Measurements from ENCODE around the gene KDM2B. TPM values are rescaled to one million over a fixed set of nuclear protein-coding genes. Genes with fewer than 3 reads are reported as not detected.

Gene KDM2B
- total RNA-seq, 1 donor from 2014 or later = 36.8 TPM

DNA sequence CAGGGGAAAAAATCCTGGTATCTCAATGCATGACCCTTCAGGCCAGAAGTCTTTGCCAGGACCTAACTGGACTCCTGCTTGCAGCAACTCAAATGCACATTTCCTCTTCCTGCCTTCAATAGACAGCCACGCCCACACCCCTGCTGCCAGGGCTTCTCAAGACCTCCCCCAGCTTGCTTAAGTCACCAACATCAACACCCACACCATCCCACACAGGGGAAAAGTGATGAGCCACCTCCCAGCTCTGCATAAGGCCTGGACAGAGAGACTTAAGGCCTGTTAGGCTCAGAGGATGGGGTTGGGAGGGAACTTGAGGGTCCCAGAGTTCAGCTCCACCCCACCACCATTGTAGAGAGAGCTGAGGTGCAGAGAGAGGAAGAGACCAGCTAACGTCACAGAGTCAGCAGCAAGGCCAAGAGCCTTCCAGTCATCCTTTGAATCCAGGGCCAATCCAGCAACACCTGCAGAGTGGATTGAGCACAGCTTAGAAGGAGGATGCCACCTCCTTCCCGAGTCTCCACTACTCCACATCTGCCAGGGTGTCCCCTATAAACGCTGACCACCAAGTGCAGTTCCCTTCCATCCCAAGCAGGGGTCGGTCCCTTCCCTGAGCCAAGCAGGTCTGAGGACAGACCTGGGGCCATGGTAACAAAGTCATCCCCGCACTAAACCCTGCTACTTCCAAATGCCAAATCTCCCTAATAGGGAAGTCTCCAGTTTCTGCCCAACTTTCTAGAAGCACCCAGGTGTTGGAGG lies 50.0 kb downstream of the KDM2B start:
- Histone ChIP-seq H3K27ac (peak overlapping the region; percentile 53), H3K4me3 (no peak overlapping the region), H3K36me3 (peaks cover 16% of the 10 kb centered on the region), H3K9me3 (no peaks in the 10 kb centered on the region), H3K27me3 (ENCODE audit: low read depth) (no peaks in the 10 kb centered on the region), H3K4me1 (peaks cover 57% of the 10 kb centered on the region)
- intact Hi-C loops (cut with DNase I) = no loop called here
- ATAC-seq (peak; percentile 71 to 72), DNase-seq (peak; percentile 92)
- TF ChIP-seq, protein P1, sequence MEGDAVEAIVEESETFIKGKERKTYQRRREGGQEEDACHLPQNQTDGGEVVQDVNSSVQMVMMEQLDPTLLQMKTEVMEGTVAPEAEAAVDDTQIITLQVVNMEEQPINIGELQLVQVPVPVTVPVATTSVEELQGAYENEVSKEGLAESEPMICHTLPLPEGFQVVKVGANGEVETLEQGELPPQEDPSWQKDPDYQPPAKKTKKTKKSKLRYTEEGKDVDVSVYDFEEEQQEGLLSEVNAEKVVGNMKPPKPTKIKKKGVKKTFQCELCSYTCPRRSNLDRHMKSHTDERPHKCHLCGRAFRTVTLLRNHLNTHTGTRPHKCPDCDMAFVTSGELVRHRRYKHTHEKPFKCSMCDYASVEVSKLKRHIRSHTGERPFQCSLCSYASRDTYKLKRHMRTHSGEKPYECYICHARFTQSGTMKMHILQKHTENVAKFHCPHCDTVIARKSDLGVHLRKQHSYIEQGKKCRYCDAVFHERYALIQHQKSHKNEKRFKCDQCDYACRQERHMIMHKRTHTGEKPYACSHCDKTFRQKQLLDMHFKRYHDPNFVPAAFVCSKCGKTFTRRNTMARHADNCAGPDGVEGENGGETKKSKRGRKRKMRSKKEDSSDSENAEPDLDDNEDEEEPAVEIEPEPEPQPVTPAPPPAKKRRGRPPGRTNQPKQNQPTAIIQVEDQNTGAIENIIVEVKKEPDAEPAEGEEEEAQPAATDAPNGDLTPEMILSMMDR (IDR thresholded peaks at IDR 0.05) = no peak

DNA sequence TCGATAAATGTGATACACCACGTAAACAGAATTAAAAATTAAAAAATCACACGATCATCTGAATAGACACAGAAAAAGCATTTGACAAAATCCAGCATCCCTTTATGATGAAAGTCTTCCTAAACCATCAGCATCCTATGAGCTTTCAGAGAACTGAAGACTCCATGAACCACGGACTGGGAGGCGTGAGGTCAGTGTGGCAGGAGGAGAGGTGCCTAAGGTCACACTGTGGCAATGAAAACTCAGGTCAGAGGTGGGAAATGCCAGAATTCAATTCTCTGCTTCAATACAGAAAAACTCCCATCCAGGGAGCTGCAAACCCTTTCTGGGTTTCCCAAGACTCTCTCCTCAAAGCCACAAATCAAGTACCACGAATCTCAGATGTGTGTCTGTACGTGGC lies 51.6 kb downstream of the KDM2B start:
- Histone ChIP-seq H3K27ac (peak overlapping the region; percentile 1), H3K4me3 (no peak overlapping the region), H3K4me1 (peaks cover 41% of the 10 kb centered on the region), H3K36me3 (peaks cover 27% of the 10 kb centered on the region), H3K9me3 (no peaks in the 10 kb centered on the region), H3K27me3 (ENCODE audit: low read depth) (no peaks in the 10 kb centered on the region)
- DNase-seq (no peak), ATAC-seq (no peak)
- TF ChIP-seq, protein P1 (IDR thresholded peaks at IDR 0.05) = no peak
- intact Hi-C loops (cut with DNase I) = no loop called here

DNA sequence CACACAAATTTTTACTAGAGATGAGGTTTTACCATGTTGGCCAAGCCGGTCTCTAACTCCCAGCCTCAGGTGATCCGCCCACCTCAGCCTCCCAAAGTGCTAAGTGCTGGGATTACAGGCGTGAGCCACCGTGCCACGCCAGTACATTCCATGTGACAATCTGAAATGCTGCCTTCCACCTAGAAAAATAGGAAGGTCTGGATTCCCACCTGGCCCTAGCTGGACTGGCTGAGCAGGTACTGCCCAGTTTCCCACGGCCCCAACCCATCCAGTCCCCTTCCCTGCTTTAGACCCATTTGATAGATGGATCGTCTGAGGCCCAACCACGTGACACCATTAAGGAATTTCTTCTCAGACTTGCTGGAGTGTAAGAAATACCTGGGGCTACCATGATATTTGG lies 55.4 kb downstream of the KDM2B start:
- Histone ChIP-seq H3K27me3 (ENCODE audit: low read depth) (no peaks in the 10 kb centered on the region), H3K4me1 (peaks cover 17% of the 10 kb centered on the region), H3K4me3 (no peak overlapping the region), H3K9me3 (no peaks in the 10 kb centered on the region), H3K36me3 (peaks cover 30% of the 10 kb centered on the region), H3K27ac (no peak overlapping the region)
- intact Hi-C loops (cut with DNase I) = no loop called here
- ATAC-seq (no peak), DNase-seq (no peak)
- TF ChIP-seq, protein P1 (IDR thresholded peaks at IDR 0.05) = no peak

DNA sequence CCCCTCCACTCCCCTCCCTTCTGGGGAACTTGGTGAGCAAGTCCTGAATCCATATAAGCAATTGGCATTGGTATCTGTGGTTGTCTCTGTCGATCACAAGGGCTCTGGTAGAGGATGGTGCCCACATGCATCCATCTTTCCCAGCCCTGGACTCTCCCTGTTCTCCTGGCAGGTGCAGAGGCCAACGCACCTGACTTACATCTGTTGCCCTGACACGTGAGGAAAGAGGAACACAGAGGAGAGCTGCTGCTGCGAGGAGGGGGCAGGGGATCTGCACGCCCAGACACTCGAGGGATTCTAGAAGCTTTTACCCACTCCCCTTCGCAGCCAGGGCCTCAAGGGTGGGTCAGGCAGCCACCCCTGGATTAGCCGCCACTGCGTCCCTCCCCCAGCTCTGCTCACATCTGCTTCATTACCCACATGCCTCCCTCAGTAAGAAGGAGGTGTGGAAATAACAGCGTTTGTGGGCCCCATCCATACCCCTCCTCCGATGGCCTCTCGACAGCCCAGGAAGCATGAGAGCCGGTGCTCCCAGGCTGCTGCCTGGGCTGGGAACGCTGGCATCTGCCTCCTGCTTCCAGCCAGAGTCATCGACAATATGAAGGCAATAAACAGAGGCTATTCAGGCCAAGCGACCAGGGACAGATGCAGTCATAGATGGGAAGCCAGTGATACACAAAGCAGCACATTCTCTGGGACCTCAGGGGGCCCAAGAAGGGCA lies 56.5 kb downstream of the KDM2B start:
- DNase-seq = no peak

DNA sequence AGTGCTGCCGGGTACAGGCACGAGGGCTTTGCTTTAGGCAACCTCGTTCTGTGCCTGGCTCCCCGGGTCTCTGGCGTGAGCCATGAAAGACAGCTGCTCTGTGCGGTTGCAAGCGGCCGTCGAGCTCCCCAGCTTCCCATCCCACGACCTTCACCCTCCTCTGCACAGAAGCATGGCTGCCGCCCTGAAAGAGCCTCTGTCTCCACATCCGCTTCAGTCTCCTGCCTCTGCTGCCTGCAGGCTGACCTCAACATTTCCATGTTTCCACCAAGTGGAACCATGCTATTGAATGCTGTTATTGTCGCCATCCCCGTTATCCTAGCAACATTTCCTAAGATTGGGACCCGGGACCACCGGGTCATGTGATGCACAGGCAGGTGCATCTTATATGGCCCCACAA lies 57.1 kb downstream of the KDM2B start:
- TF ChIP-seq, protein P1 (IDR thresholded peaks at IDR 0.05) = no peak
- no peak for DNase-seq
- Histone ChIP-seq H3K36me3 (peaks cover 36% of the 10 kb centered on the region), H3K27me3 (ENCODE audit: low read depth) (no peaks in the 10 kb centered on the region), H3K27ac (no peak overlapping the region), H3K4me3 (no peak overlapping the region), H3K4me1 (peaks cover 12% of the 10 kb centered on the region), H3K9me3 (no peaks in the 10 kb centered on the region)
- ATAC-seq = no peak
- intact Hi-C loops (cut with DNase I) = no loop called here

More for the DNA sequence above, 56.5 kb downstream of the KDM2B start:
- ATAC-seq = no peak
- intact Hi-C loops (cut with DNase I) = no loop called here
- H3K27me3 ChIP-seq (ENCODE audit: low read depth) = no peaks in the 10 kb centered on the region
- peaks cover 12% of the 10 kb centered on the region for H3K4me1 ChIP-seq
- no peak overlapping the region for H3K27ac ChIP-seq
- H3K36me3 ChIP-seq = peaks cover 30% of the 10 kb centered on the region
- no peaks in the 10 kb centered on the region for H3K9me3 ChIP-seq
- H3K4me3 ChIP-seq = no peak overlapping the region
- TF ChIP-seq, protein P1 (IDR thresholded peaks at IDR 0.05) = no peak

All from lower lobe of right lung (tissue), 2 donors.